GM06990 (cell line): ENCODE data around the gene SEC24A.
"Not testable (repeated sequence)": the region's sequence is repeated elsewhere in the genome, so short reads cannot be mapped to it uniquely, and the experiment has no call there.

Source experiments
- DNase-seq: peaks from one replicate; pipeline ENCODE4 v3.0.0-alpha.2; 2011; ENCODE audit not compliant: insufficient read length; ENCODE audit errors: extremely low read depth
- H3K27me3 ChIP-seq: replicated peaks from 2 replicates; pipeline ENCODE4 v1.6.0; 2011; ENCODE audit warnings: low read length; ENCODE audit not compliant: control insufficient read depth, insufficient read depth
- H3K36me3 ChIP-seq: 2 replicates; pipeline ENCODE4 v1.5.1; 2011; ENCODE audit warnings: low read length; ENCODE audit not compliant: control insufficient read depth, insufficient read depth
- H3K4me3 ChIP-seq: replicated peaks from 2 replicates; pipeline ENCODE4 v1.5.1; 2011; ENCODE audit warnings: low read depth, mild to moderate bottlenecking, control low read depth, low read length
- CTCF ChIP-seq: IDR thresholded peaks from 2 replicates; pipeline ENCODE4 v1.5.1; 2011; ENCODE audit warnings: low read length, control low read depth, mild to moderate bottlenecking, inconsistent platforms; ENCODE audit not compliant: insufficient read depth, poor library complexity, severe bottlenecking

Gene SEC24A

GRCh38 chr5:134741052-134741451 lies 92.5 kb downstream of the SEC24A start:
- TF ChIP-seq CTCF = no peak
- Histone ChIP-seq H3K4me3 (no peak overlapping the region), H3K36me3 (peaks cover 1% of the 10 kb centered on the region), H3K27me3 (no peaks in the 10 kb centered on the region)
- DNase-seq = no peak

GRCh38 chr5:134742134-134742533 lies 93.5 kb downstream of the SEC24A start:
- DNase-seq = no peak
- no peak for TF ChIP-seq CTCF
- Histone ChIP-seq H3K4me3 (no peak overlapping the region), H3K27me3 (no peaks in the 10 kb centered on the region), H3K36me3 (peaks cover 1% of the 10 kb centered on the region)

GRCh38 chr5:134749415-134749814 lies 100.8 kb downstream of the SEC24A start:
- H3K4me3 ChIP-seq = no peak overlapping the region
- DNase-seq = no peak
- no peaks in the 10 kb centered on the region for H3K27me3 ChIP-seq
- no peaks in the 10 kb centered on the region; the same call in 1 of the 2 replicates for H3K36me3 ChIP-seq
- TF ChIP-seq CTCF = no peak

- no peak for TF ChIP-seq CTCF
Measured at GRCh38 chr5:134758176-134758503, 109.6 kb downstream of the SEC24A start.

GRCh38 chr5:134758504-134759341 lies 110.1 kb downstream of the SEC24A start, which contains the start of gene DDX46:
DDX46 (plus strand) TSS chr5:134758779; CDS start chr5:134758939, 160 bp downstream.
- H3K36me3 ChIP-seq = no peaks in the 10 kb centered on the region
- H3K4me3 ChIP-seq = peak within 1 kb of the TSS; percentile 85
- no peaks in the 10 kb centered on the region for H3K27me3 ChIP-seq
- TF ChIP-seq CTCF = peak; percentile 88
- DNase-seq = peak; percentile 94

More at GRCh38 chr5:134758176-134758503, 109.6 kb downstream of the SEC24A start:
- H3K27me3 ChIP-seq = no peaks in the 10 kb centered on the region
- H3K36me3 ChIP-seq = no peaks in the 10 kb centered on the region
- no peak for DNase-seq
- H3K4me3 ChIP-seq = peak overlapping the region; percentile 85

GRCh38 chr5:134767528-134768291 lies 119.1 kb downstream of the SEC24A start:
- not testable (repeated sequence) for H3K4me3 ChIP-seq, H3K36me3 ChIP-seq, DNase-seq, H3K27me3 ChIP-seq
